ENCODE results near the gene ZNF281. TPM values are rescaled to one million over a fixed set of nuclear protein-coding genes. Genes with fewer than 3 reads are reported as not detected.

The ZNF281 gene
- total and polyA plus RNA-seq, 4 donors: 4.9 to 18.4 (median 13.1) TPM

GRCh38 chr1:200369131-200369530 is 40.7 kb downstream of the ZNF281 start:
- Histone ChIP-seq H3K4me3 (ENCODE audit: low read depth in 1 of 3, low read length in 3 of 3) (no peak overlapping the region), H3K4me1 (ENCODE audit: control insufficient read depth in 4 of 4, insufficient read depth in 4 of 4, low read length in 3 of 4) (peaks cover 18 to 57% (median 30%) of the 10 kb centered on the region in 4 donors), H3K36me3 (ENCODE audit: control insufficient read depth in 4 of 4, insufficient read depth in 3 of 4, low read depth in 1 of 4, low read length in 3 of 4) (no peaks in the 10 kb centered on the region), H3K27me3 (ENCODE audit: control insufficient read depth in 4 of 4, insufficient read depth in 4 of 4, low read length in 3 of 4) (no peaks in the 10 kb centered on the region), H3K27ac (ENCODE audit: low read depth in 1 of 2, low read length in 2 of 2) (peak overlapping the region; percentile 62 to 64), H3K9ac (ENCODE audit: low read depth in 1 of 2, low read length in 2 of 2) (no peak overlapping the region), H3K9me3 (ENCODE audit: control insufficient read depth in 4 of 4, low read length in 3 of 4) (no peaks in the 10 kb centered on the region)
- DNase-seq (ENCODE audit: low spot score): no peak
- TF ChIP-seq GABPA (IDR thresholded peaks at IDR 0.05 in 1 of 2, conservative IDR thresholded peaks at IDR 0.05 in 1 of 2): no peak
- no peak for TF ChIP-seq MAX (IDR thresholded peaks at IDR 0.05)
- no peak for TF ChIP-seq FOXA2 (IDR thresholded peaks at IDR 0.05)
- no peak for TF ChIP-seq YY1 (IDR thresholded peaks at IDR 0.05)
- no peak for TF ChIP-seq ZBTB33 (IDR thresholded peaks at IDR 0.05)
- no peak for TF ChIP-seq JUND (IDR thresholded peaks at IDR 0.05)
- no peak for TF ChIP-seq HNF4G (IDR thresholded peaks at IDR 0.05)
- WGBS: 90% methylated on average over 4 of the region's 4 CpGs

GRCh38 chr1:200368556-200368955 is 41.3 kb downstream of the ZNF281 start:
- Histone ChIP-seq H3K9me3 (ENCODE audit: control insufficient read depth in 4 of 4, low read length in 3 of 4) (no peaks in the 10 kb centered on the region), H3K4me3 (ENCODE audit: low read depth in 1 of 3, low read length in 3 of 3) (no peak overlapping the region), H3K27me3 (ENCODE audit: control insufficient read depth in 4 of 4, insufficient read depth in 4 of 4, low read length in 3 of 4) (no peaks in the 10 kb centered on the region), H3K9ac (ENCODE audit: low read depth in 1 of 2, low read length in 2 of 2) (no peak overlapping the region), H3K27ac (ENCODE audit: low read depth in 1 of 2, low read length in 2 of 2) (peak overlapping the region in 1 of 2 donors; percentile 64), H3K36me3 (ENCODE audit: control insufficient read depth in 4 of 4, insufficient read depth in 3 of 4, low read depth in 1 of 4, low read length in 3 of 4) (no peaks in the 10 kb centered on the region), H3K4me1 (ENCODE audit: control insufficient read depth in 4 of 4, insufficient read depth in 4 of 4, low read length in 3 of 4) (peaks cover 18 to 53% (median 29%) of the 10 kb centered on the region in 4 donors)
- TF ChIP-seq RAD21 (IDR thresholded peaks at IDR 0.05): no peak
- TF ChIP-seq NR2F2 (IDR thresholded peaks at IDR 0.05): no peak
- TF ChIP-seq CTCF (IDR thresholded peaks at IDR 0.05; ENCODE audit: low read depth, low read length, missing input control): no peak
- no peak for TF ChIP-seq FOXA1 (IDR thresholded peaks at IDR 0.05)
- no peak for TF ChIP-seq JUND (IDR thresholded peaks at IDR 0.05)
- no peak for TF ChIP-seq REST (IDR thresholded peaks at IDR 0.05)
- no peak for TF ChIP-seq YY1 (IDR thresholded peaks at IDR 0.05)
- no peak for TF ChIP-seq ATF3 (IDR thresholded peaks at IDR 0.05)
- TF ChIP-seq GABPA (IDR thresholded peaks at IDR 0.05 in 1 of 2, conservative IDR thresholded peaks at IDR 0.05 in 1 of 2): no peak
- no peak for TF ChIP-seq RXRA (IDR thresholded peaks at IDR 0.05)
- TF ChIP-seq FOXA2 (IDR thresholded peaks at IDR 0.05): no peak
- TF ChIP-seq MAX (IDR thresholded peaks at IDR 0.05): no peak
- TF ChIP-seq EGR1 (IDR thresholded peaks at IDR 0.05; ENCODE audit: low read depth in 2 of 2): no peak
- no peak for TF ChIP-seq HNF4G (IDR thresholded peaks at IDR 0.05)
- no peak for TF ChIP-seq TAF1 (conservative IDR thresholded peaks at IDR 0.05)
- TF ChIP-seq HNF4A (conservative IDR thresholded peaks at IDR 0.05): no peak
- DNase-seq (ENCODE audit: low spot score): no peak
- 78% methylated on average over 6 of the region's 6 CpGs for WGBS

Data from liver (tissue), 9 donors.